HG03280 (cell line): ENCODE measurements around the gene NEK3.
A peak's percentile ranks its signal among the peaks of the same experiment; 100 is the strongest.
"Not testable (repeated sequence)": the region's sequence is repeated elsewhere in the genome, so short reads cannot be mapped to it uniquely, and the experiment has no call there.

Experiments
- ATAC-seq: cut with Tn5 transposase; IDR thresholded peaks from one replicate; pipeline ENCODE4 v1.9.1; 2021; ENCODE audit warnings: mild to moderate bottlenecking, moderate library complexity; ENCODE audit not compliant: unreplicated experiment

Gene NEK3, protein sequence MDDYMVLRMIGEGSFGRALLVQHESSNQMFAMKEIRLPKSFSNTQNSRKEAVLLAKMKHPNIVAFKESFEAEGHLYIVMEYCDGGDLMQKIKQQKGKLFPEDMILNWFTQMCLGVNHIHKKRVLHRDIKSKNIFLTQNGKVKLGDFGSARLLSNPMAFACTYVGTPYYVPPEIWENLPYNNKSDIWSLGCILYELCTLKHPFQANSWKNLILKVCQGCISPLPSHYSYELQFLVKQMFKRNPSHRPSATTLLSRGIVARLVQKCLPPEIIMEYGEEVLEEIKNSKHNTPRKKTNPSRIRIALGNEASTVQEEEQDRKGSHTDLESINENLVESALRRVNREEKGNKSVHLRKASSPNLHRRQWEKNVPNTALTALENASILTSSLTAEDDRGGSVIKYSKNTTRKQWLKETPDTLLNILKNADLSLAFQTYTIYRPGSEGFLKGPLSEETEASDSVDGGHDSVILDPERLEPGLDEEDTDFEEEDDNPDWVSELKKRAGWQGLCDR

GRCh38 chr13:52159159-52159982 is at the start of gene NEK3:
NEK3 (minus strand) TSS chr13:52159597; CDS start chr13:52156191, 3,406 bp downstream.
- ATAC-seq: peak; percentile 79

- not testable (repeated sequence) for ATAC-seq
These were observed 49.0 kb upstream of the NEK3 start for GRCh38 chr13:52208384-52208783.

DNA sequence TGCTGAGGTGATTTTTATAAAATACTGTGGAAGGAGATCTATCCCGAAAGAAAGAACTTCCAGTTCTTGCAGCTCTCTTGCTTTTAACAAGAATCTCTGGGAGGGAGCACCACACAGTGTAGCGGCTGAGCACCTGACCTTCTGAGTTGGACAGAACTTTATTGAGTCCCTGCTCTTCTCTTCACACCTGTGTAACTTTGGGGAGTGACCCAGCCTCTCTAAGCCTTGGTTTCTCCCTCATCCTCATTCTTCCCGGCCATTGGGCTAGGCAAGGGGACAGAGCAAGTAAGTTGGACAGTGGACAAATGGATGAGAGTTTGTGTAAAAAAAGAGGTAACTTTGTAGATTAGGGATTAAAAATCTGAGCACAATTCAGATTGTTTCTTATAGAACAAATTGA is 48.5 kb upstream of the NEK3 start:
- ATAC-seq: not testable (repeated sequence)

GRCh38 chr13:52207337-52207736 is 47.9 kb upstream of the NEK3 start:
- not testable (repeated sequence) for ATAC-seq

DNA sequence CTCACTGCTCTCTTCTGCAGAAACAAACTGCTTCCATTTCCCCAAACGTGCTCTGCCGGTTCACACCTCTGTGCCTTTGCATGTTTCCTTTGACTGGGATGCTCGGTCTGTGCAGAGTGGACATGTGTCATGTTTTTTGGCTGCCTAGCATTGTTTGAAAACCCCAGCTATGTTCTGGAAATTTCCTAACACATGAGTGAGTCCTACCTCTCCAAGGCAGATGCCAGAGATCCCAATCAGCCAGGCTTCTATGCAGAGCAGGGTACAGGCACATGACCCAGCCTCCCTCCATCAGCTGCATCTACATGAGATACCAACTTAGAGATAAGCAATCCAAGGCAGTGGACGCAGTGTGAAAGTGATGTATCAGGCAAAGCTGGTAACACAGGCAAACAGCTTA is 45.1 kb upstream of the NEK3 start:
- not testable (repeated sequence) for ATAC-seq

DNA sequence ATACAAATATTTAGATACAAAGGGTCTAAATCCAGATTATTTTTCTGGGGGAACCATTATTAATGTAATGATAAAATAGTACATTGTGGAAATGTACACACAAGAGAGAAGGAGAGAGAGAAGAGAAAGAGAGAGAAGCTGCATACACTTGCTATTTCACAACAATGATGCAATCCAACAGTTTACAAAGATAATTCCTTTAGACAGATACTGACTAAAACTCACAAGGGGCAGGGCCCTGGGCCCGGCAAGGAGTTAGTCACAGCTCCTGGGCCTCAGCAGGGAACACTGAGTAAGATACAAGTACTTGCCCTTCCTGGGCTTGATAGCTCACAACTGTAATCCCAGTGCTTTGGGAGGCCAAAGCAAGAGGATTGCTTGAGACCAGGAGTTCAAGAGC is 44.5 kb upstream of the NEK3 start:
- ATAC-seq: not testable (repeated sequence)

GRCh38 chr13:52202506-52202905 is 43.1 kb upstream of the NEK3 start:
- ATAC-seq: not testable (repeated sequence)

DNA sequence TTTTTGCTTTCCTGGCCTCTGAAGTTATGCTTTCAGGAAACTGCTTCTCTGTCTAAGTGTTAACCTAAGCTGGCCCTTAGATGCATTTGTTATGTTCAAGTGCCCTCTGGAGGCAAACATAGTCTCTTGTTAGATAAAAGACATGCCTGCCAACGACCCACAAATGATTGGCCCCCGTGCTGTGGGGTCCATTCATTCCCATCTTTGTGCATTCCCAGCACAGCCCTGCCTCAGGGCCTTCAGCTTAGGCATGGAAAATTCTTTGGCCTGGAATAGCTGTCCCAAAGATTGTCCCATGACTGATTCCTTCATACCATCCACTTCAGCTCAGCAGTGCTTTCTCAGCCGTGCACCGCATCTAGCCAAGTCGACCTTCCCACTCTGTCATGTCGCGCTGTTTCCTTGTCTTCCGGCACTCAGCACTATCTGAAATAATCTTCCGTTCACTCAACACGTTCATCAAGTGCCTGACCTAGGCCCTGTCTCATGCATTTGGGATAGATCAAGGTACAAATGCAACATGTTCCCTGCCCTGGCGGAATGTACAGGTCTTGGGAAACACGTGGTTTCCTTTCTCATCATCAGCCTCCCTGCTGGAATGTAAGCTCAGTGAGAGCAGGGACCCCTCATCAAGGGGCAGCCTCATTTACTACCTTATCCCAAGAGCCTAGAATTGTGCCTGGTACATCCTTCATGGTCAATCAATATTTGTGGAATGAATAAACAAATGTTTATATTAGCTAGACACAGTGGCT is 42.2 kb upstream of the NEK3 start:
- ATAC-seq: not testable (repeated sequence)

- peak; percentile 54 for ATAC-seq
These were observed 36.0 kb upstream of the NEK3 start for GRCh38 chr13:52195401-52195837.

GRCh38 chr13:52194184-52194868 is 34.9 kb upstream of the NEK3 start:
- peak; percentile 83 for ATAC-seq

DNA sequence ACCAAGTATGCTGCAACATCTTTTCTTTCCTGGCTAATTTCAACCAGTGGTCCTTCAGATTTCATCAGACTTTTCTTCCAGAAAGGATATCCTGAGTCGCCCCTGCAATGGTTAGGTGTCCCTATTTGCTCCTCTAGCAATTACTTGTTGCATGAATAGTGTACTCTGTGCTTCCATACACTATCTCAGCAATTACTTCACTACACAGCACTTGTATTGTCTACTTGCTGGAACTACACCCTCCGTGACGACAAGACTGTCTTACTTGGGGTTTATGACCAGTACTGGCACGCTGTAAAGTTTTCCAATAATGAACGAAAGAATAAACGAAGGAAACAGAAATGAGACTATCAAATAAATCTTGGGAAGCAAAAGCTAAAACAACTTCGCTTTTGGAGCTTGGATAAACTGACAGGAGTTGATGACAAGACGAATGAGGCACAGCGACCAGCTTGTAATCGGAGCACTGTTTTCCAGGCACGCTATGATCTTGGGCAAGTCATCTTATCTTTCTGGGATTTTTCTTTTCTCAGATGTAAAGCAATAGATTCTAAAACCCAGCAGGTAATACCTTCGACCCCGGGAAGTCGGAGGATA is 34.3 kb upstream of the NEK3 start:
- peak; percentile 1 for ATAC-seq

DNA sequence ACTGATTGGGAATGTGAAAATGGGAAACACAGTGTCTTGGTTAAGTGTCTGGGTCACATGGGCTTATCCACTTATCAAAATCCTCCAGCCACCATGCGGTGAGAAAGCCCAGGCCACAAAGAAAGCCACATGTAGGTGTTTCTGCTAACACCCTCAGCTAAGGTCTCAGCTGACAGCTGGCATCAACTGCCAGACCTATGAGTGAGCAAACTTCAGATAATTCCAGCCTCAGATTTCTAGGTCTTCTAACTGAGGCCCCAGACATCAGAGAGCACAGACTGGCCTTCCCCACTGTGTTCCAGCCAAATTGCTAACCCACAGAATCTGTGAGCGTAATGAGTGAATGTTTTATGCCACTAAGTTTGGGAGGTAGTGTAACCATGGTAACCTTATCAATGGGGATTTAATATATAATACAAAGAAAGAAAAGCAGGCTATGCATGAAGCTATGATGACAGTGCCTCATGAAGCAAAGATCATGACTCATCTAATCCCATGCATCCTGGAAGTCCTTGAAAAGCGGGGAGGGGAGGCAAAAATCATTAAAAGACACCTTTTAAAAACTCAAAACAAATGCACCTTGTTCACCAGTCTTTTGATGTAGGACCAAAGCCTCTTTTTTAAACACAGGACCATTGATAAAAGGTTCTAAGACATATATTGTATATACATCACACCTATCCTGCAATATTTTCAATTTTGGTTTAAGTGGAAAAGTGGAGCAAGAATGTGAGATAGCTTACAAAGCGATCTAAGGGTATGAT is 28.2 kb upstream of the NEK3 start:
- ATAC-seq: not testable (repeated sequence)

- no peak for ATAC-seq
These were observed 27.6 kb upstream of the NEK3 start for GRCh38 chr13:52187029-52187423.

DNA sequence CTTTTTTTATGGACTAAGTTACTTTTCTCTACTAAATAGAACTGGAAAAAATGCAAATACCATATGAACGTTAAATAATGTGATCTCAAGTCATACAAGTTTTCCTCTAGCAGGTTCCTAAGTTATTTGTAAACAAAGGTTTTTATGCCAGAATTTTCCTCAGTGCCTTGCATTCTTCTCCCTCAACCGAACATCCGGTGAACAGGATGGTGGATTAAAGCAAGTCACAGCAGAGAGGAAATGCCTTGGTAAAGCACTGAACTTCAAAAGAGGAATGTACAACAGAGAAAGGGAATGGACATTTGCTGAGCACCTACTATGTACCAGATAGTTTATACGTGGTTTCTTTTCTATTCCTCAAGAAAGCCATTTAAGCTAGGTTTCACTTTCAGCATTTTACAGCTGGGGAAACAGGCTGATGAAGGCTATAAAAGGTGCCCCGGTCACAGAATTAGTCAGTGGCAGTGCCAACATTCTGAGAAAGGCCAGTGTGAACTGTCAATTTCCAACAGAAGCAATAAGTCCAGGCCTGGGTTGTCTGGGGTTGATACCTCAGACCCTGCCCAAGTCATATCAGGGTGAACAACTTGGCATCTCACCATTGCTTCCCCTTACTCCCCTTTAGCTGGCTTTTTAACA is 22.0 kb upstream of the NEK3 start:
- not testable (repeated sequence) for ATAC-seq

DNA sequence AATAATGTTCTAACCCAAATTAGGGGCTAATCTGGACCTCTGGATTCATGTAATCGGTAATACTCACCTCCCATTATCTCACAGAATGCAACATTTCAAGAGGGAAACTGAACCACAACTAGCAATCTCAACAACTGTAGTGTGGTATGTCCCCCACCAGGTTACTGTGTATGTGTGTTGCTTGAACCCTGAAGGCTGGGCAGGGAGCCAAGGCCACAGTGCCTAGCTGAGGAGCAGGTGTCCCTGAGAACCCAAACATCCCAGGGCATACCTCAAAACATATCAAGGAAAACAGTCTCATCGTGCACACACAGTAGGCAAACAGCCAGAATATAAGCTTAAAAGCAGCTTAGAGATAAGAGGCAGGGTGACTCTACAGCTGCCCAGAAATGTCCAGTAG is 20.5 kb upstream of the NEK3 start:
- no peak for ATAC-seq

DNA sequence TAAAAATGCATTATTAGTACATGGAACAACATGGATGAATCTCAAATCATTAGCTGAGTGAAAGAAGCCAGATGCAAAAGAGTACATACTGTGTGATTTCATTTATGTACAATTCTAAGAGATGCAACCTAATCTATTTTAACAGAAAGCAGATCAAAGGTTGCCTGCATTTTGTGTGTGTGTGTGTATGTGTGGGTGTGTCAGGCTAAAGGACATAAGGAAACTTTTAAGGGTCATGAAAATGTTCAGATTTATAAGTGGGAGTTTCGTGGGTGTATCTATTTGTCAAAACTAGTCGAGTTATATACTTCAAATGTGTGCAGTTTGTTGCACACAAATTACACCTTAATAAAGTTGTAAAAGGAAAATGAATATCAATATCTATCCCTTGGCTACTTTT is 17.9 kb upstream of the NEK3 start:
- ATAC-seq: no peak

DNA sequence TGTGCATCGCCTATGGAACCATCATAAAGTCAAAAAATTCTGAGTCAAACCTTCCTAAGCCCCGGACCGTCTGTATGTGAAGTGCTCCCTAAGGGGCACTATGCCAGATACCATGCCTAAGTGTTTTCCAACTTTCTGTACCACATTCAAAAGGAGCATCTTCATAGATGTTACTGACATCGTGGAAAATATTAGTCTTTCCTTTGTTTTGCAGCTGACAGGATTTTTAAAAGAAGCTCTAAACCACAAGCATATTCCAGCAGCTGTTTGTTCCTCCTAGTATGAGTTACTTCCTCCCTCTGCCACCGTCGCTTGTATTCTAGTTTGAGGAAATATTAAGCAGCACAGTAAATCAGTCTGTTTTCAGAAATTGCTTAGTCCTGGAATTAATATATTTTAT is 14.6 kb upstream of the NEK3 start:
- not testable (repeated sequence) for ATAC-seq

- ATAC-seq: no peak
These were observed 14.0 kb upstream of the NEK3 start for GRCh38 chr13:52173373-52173772.

DNA sequence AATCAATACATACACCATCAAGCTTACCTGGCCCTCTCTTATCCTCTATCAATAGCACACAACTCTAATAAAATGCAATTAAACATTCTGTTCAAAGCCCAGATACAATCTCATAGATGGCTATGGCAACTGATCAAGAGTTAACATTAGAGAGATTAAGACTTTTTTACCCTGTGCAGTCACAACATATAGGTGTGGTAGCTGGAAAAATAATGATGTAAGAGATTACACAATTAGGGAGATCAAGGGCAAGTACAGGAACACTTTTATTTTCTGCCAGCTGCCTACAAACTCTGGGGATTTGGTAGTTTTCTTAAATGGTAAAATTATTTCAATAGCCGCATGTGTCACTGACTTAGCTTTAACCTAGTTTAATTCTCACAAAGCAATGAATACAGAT is 12.3 kb upstream of the NEK3 start:
- ATAC-seq: not testable (repeated sequence)
